WERI-Rb-1 (cell line): ENCODE results near the gene DNAJB12.

Experiments used
- DNase-seq: peaks from one replicate; pipeline ENCODE4 v3.0.0-alpha.2; 2020
- H3K27ac ChIP-seq: fragments of 250-450 bp; sonication (Bioruptor Pico); 2 replicates; pipeline ENCODE4 v1.5.1; 2020; ENCODE audit warnings: mild to moderate bottlenecking, moderate library complexity
- H3K27me3 ChIP-seq: fragments of 250-450 bp; sonication (Bioruptor Pico); 2 replicates; pipeline ENCODE4 v1.5.1; 2021; ENCODE audit warnings: mild to moderate bottlenecking, low read depth, moderate library complexity; ENCODE audit not compliant: insufficient read depth, severe bottlenecking
- H3K36me3 ChIP-seq: fragments of 250-450 bp; sonication (Bioruptor Pico); 2 replicates; pipeline ENCODE4 v1.5.1; 2020; ENCODE audit warnings: mild to moderate bottlenecking, moderate library complexity
- H3K4me3 ChIP-seq: 2 replicates; pipeline ENCODE4 v1.5.1; 2011; ENCODE audit warnings: low read depth, mild to moderate bottlenecking, control low read depth, low read length
- H3K9me3 ChIP-seq: fragments of 250-450 bp; sonication (Bioruptor Pico); 2 replicates; pipeline ENCODE4 v1.5.1; 2021; ENCODE audit warnings: mild to moderate bottlenecking, moderate library complexity; ENCODE audit not compliant: severe bottlenecking
- TF ChIP-seq, protein P1 (sequence below): IDR thresholded peaks from 2 replicates; pipeline ENCODE4 v1.5.1; 2011; ENCODE audit warnings: low read depth, mild to moderate bottlenecking, control low read depth, inconsistent platforms, low read length

The DNAJB12 gene

DNA sequence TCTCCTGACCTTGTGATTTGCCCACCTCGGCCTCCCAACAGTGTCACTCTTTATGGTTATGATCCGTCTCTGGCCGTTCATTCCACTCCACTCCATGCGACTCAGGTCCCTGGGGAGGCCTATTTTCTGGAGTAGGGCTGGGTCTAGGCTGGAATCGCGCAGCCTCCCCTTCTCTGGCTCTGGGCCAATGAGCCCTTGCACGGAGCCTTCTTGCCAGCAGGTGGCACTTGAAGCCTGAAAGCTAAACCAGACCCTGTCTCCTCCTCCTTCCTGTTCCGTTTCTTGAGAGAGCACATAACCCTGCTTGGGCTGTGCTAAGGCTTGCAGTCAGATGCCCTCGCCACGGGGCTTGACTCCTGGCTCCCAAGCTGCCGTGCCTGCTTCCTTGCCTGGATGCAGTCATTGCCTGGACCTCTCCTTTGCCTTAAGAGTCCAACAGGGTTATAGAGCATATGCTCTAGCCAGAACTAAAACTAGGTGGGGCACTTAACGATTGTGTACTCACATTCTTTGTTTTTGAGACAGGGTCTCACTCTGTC is 9.6 kb upstream of the DNAJB12 start:
- DNase-seq, result peak; percentile 89
- peaks cover 3% of the 10 kb centered on the region for H3K36me3 ChIP-seq
- H3K27me3 ChIP-seq, result no peaks in the 10 kb centered on the region
- no peak overlapping the region for H3K4me3 ChIP-seq
- H3K9me3 ChIP-seq, result no peaks in the 10 kb centered on the region
- H3K27ac ChIP-seq, result no peak overlapping the region
- TF ChIP-seq, protein P1, sequence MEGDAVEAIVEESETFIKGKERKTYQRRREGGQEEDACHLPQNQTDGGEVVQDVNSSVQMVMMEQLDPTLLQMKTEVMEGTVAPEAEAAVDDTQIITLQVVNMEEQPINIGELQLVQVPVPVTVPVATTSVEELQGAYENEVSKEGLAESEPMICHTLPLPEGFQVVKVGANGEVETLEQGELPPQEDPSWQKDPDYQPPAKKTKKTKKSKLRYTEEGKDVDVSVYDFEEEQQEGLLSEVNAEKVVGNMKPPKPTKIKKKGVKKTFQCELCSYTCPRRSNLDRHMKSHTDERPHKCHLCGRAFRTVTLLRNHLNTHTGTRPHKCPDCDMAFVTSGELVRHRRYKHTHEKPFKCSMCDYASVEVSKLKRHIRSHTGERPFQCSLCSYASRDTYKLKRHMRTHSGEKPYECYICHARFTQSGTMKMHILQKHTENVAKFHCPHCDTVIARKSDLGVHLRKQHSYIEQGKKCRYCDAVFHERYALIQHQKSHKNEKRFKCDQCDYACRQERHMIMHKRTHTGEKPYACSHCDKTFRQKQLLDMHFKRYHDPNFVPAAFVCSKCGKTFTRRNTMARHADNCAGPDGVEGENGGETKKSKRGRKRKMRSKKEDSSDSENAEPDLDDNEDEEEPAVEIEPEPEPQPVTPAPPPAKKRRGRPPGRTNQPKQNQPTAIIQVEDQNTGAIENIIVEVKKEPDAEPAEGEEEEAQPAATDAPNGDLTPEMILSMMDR, result peak; percentile 96

DNA sequence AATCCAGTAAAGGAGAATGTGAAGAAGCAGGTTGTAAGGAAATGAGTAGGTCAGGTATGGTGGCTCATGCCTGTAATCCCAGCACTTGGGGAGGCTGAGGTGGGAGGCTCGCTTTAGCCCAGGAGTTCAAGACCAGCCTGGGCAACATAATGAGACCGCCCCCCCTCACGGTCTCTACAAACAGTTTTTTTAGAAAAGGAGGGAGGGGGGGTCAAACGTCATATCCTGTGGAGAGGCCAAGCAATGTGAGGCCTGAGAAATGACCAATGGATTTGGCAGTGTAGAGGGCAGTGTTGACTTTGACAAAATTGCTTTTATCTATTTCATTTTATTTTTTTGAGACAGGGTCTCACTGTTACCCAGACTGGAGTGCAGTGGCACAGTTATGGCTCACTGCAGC is 2.3 kb upstream of the DNAJB12 start:
- H3K36me3 ChIP-seq, result peaks cover 3% of the 10 kb centered on the region
- no peaks in the 10 kb centered on the region for H3K27me3 ChIP-seq
- TF ChIP-seq, protein P1, result no peak
- no peak for DNase-seq
- no peak overlapping the region for H3K27ac ChIP-seq
- no peak overlapping the region for H3K4me3 ChIP-seq
- H3K9me3 ChIP-seq, result no peaks in the 10 kb centered on the region

DNA sequence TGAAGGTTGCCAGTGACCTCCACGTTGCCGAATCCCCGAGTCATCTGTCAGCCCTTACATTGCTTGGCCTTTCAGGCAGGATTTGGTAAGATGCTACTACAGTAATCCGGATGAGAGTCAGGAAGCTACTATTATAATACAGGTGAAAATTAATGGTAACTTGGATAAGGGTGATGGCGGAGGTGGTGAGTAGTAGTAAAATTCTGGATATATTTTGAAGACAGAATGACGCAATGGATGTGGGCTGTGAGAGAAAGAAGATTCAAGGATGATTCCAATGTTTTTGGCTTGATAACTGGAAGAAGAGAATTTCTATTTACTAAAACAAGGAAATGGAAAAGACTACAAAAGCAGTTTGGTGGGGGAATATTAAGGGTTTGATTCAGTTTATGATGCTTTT is 1.4 kb upstream of the DNAJB12 start:
- no peaks in the 10 kb centered on the region for H3K27me3 ChIP-seq
- H3K27ac ChIP-seq, result no peak overlapping the region
- no peak for DNase-seq
- H3K9me3 ChIP-seq, result no peaks in the 10 kb centered on the region
- peaks cover 5% of the 10 kb centered on the region for H3K36me3 ChIP-seq
- TF ChIP-seq, protein P1, result no peak
- no peak overlapping the region for H3K4me3 ChIP-seq

DNA sequence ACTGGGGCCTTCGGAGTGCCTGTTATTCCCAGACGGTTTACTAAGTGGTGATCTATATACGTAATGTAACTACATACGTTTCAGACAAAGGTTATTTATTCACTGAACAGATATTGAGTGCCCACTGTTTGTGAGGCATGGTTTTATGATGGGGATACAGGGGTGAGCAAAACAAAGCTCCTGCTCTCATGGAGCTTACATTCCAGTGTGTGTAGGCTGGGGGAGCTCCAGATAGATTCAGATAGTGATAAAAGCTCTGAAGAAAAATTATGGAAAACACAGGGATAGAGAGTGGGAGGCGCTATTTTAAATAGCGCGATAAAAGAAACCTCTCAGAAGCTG is 466 bp upstream of the DNAJB12 start:
- Histone ChIP-seq H3K4me3 (peak overlapping the region; percentile 87), H3K9me3 (no peaks in the 10 kb centered on the region), H3K36me3 (peaks cover 5% of the 10 kb centered on the region), H3K27ac (peak overlapping the region; percentile 99), H3K27me3 (no peaks in the 10 kb centered on the region)
- TF ChIP-seq, protein P1, result no peak
- no peak for DNase-seq

DNA sequence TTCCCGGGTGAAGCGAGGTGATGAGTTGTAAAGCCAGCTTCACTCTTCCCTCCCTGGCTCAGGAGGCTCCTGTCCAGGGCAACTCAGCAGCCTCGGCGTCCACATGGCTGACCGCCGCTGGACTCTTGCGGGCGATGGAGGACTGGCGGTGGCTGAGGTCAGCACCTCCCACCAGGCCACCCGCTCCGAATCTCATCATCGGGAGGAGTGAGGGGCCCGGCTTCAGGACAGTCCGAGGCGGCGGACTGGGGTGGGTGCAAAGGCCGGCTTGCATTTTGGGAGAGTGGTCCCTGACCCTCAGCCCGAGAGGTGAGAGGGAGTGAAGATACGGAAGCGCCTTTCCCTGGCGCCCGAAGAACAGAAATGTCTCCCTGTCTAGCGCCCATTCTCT is 759 bp downstream of the DNAJB12 start:
- DNase-seq, result no peak
- peak overlapping the region; percentile 99 for H3K27ac ChIP-seq
- peak overlapping the region; percentile 87 for H3K4me3 ChIP-seq
- H3K36me3 ChIP-seq, result peaks cover 5% of the 10 kb centered on the region
- no peaks in the 10 kb centered on the region for H3K9me3 ChIP-seq
- no peaks in the 10 kb centered on the region for H3K27me3 ChIP-seq
- TF ChIP-seq, protein P1, result no peak
